GM12878 (cell line): Measurements from ENCODE around the gene MIR17HG. TPM values are rescaled to one million over a fixed set of nuclear protein-coding genes. Genes with fewer than 3 reads are reported as not detected.

Experiments
- ATAC-seq: fragments of 200-7000 bp; cut with Tn5 transposase; 3 replicates; pipeline ENCODE4 v1.9.1; 2020; ENCODE audit warnings: mild to moderate bottlenecking, moderate library complexity
- BruUV-seq: library from RNA; stranded (reverse); fragments of 400-500 nt; replicated peaks from 2 replicates; lab custom pipeline; 2021; lab: Mats Ljungman, UMichigan
- CTCF ChIA-PET: fragments of 300-600 bp; sonication (Branson Sonifier 250); formaldehyde crosslinking; extraction: SDS; loops from one replicate; lab custom pipeline; 2021; ENCODE audit warnings: inconsistent platforms; lab: Yijun Ruan, JAX
- POLR2A ChIA-PET: fragments of 350-600 bp; formaldehyde crosslinking; extraction: SDS; loops from one replicate; lab custom pipeline; 2021; ENCODE audit warnings: inconsistent platforms; lab: Charles Lee
- RAD21 ChIA-PET: fragments of 300-600 bp; sonication (Branson Sonifier 250); formaldehyde crosslinking; loops from one replicate; lab custom pipeline; 2023; ENCODE audit warnings: antibody characterized with exemption; ENCODE audit not compliant: unreplicated experiment; lab: Charles Lee
- SMC1A ChIA-PET: fragments of 300-600 bp; sonication (Branson Sonifier 250); formaldehyde crosslinking; loops from one replicate; lab custom pipeline; 2023; ENCODE audit not compliant: unreplicated experiment, uncharacterized antibody; lab: Charles Lee
- DNase-seq: peaks from one replicate; pipeline ENCODE4 v3.0.0-alpha.2; 2011; ENCODE audit warnings: low read depth, low spot score
- FAIRE-seq: peaks from 3 replicates; lab custom pipeline; 2011; peaks lifted over from hg19 to GRCh38; lab: Jason Lieb, UNC
- H2AFZ ChIP-seq: 2 replicates; pipeline ENCODE4 v1.6.0; 2011; ENCODE audit warnings: low read depth, low read length, control low read depth; ENCODE audit not compliant: control insufficient read depth
- H3K27ac ChIP-seq: 2 replicates; pipeline ENCODE4 v1.5.1; 2011; ENCODE audit warnings: control low read depth; ENCODE audit not compliant: control insufficient read depth, insufficient read depth
- H3K27me3 ChIP-seq, 2 experiments: replicated peaks in 1 of 2; 2 replicates each; pipeline versions ENCODE4 v1.6.0 to v1.6.1; 2011; ENCODE audit warnings: low read length in 1 of 2; ENCODE audit not compliant: control insufficient read depth in 2 of 2, insufficient read depth in 2 of 2
- H3K36me3 ChIP-seq, 2 experiments: 2 replicates each; pipeline ENCODE4 v1.5.1; 2011; ENCODE audit warnings: low read length in 1 of 2; ENCODE audit not compliant: control insufficient read depth in 2 of 2, insufficient read depth in 2 of 2
- H3K4me1 ChIP-seq: 2 replicates; pipeline ENCODE4 v1.6.1; 2011; ENCODE audit warnings: mild to moderate bottlenecking, low read length, moderate library complexity, mixed read lengths; ENCODE audit not compliant: control insufficient read depth, insufficient read depth
- H3K4me2 ChIP-seq: 2 replicates; pipeline ENCODE4 v1.6.0; 2011; ENCODE audit warnings: control low read depth; ENCODE audit not compliant: control insufficient read depth, insufficient read depth
- H3K4me3 ChIP-seq: fragments of 200-600 bp; sonication (generic); 2 replicates; pipeline ENCODE4 v1.5.1; 2016
- H3K79me2 ChIP-seq: 2 replicates; pipeline ENCODE4 v1.6.0; 2011; ENCODE audit warnings: low read length; ENCODE audit not compliant: control insufficient read depth, insufficient read depth
- H3K9ac ChIP-seq: 2 replicates; pipeline ENCODE4 v1.8.0; 2011; ENCODE audit warnings: low read length, control low read depth, mixed read lengths; ENCODE audit not compliant: control insufficient read depth, insufficient read depth
- H3K9me3 ChIP-seq: replicated peaks from 3 replicates; pipeline ENCODE4 v1.5.1; 2011; ENCODE audit warnings: mild to moderate bottlenecking, low read length; ENCODE audit not compliant: control insufficient read depth, insufficient read depth
- H4K20me1 ChIP-seq: 2 replicates; pipeline ENCODE4 v1.6.0; 2011; ENCODE audit not compliant: control insufficient read depth, insufficient read depth
- CTCF ChIP-seq, 3 experiments: IDR thresholded peaks in 2 of 3; conservative IDR thresholded peaks in 1 of 3; 2 replicates each; pipeline ENCODE4 v1.5.1; 2011; ENCODE audit warnings: low read depth in 3 of 3, low read length in 3 of 3, mild to moderate bottlenecking in 3 of 3, control low read depth in 2 of 3, moderate library complexity in 2 of 3, inconsistent platforms in 1 of 3, mixed read lengths in 1 of 3; ENCODE audit not compliant: control insufficient read depth in 2 of 3, insufficient read depth in 1 of 3; ENCODE audit errors: extremely low read depth in 1 of 3
- MTA2 ChIP-seq: fragments of 450-650 bp; IDR thresholded peaks from 2 replicates; pipeline ENCODE4 v1.6.1; 2016; ENCODE audit warnings: low read depth, mild to moderate bottlenecking, moderate library complexity
- NFYB ChIP-seq: IDR thresholded peaks from 2 replicates; pipeline ENCODE4 v1.6.1; 2011; ENCODE audit warnings: low read depth, mild to moderate bottlenecking, low read length, improper control_type of control experiment, moderate library complexity; ENCODE audit not compliant: insufficient read depth
- RAD21 ChIP-seq: IDR thresholded peaks from 2 replicates; pipeline ENCODE4 v1.6.1; 2011; ENCODE audit warnings: mild to moderate bottlenecking, low read depth, low read length, moderate library complexity; ENCODE audit not compliant: insufficient read depth
- RUNX3 ChIP-seq: IDR thresholded peaks from 2 replicates; pipeline ENCODE4 v1.6.1; 2012; ENCODE audit warnings: low read length, inconsistent platforms
- SMC3 ChIP-seq: IDR thresholded peaks from 2 replicates; pipeline ENCODE4 v1.6.1; 2011; ENCODE audit warnings: low read length, improper control_type of control experiment, borderline replicate concordance
- whole genome bisulfite sequencing: methylation state at CpG from one replicate; pipeline ENCODE4 v1.1.6; 2016; ENCODE audit warnings: low lambda C conversion rate; ENCODE audit not compliant: insufficient replicate concordance, insufficient coverage; ENCODE audit errors: missing lambda C conversion rate; 5-methylcytosine and 5-hydroxymethylcytosine counted together
- in situ Hi-C: fragments of 300-500 bp; cut with MboI; formaldehyde crosslinking; loops from 9 replicates; pipeline ENCODE4 v1.14.3; 2018; ENCODE audit warnings: mixed read lengths
- intact Hi-C: fragments of 100-400 bp; cut with micrococcal nuclease; formaldehyde crosslinking; loops from one replicate; pipeline ENCODE4 v1.14.2; 2022; ENCODE audit not compliant: unreplicated experiment
- polyA plus RNA-seq, 11 experiments: library from polyadenylated mRNA; depleted of rRNA in 4 of 11; unstranded in 6 of 11; stranded (reverse) in 5 of 11; fragments of >200 nt; fragmentation: Nextera tagmentation in 4 of 11; fragmentation: Illumina TruSeq in 1 of 11; extraction: Ambion mirVana in 4 of 11; extraction: Trizol in 1 of 11; gene quantifications; 1 replicate in 1 of 11; 2 replicates in 10 of 11; pipeline versions ENCODE4 v1.2.1 to v1.2.3, GENCODE V29; 2011 to 2016; ENCODE audit warnings: inconsistent platforms in 2 of 11, missing spikeins in 2 of 11, low read depth in 1 of 11
- total RNA-seq, 4 experiments: library from RNA; depleted of rRNA in 3 of 4; stranded (reverse); fragments of >200 nt in 3 of 4; fragmentation: Illumina TruSeq in 1 of 4; extraction: Trizol in 1 of 4; gene quantifications; 2 replicates each; pipeline versions ENCODE4 v1.2.1 to v1.2.3, GENCODE V29; 2013 to 2021

Gene MIR17HG
- total and polyA plus RNA-seq, 10 of the 15 experiments (the other 5 are each of a cell fraction or from before 2014, with no cell fraction given): 4.4 to 37.7 (median 15.1) TPM

GRCh38 chr13:91375116-91375729 lies 27.7 kb downstream of the MIR17HG start:
- no peak overlapping the region for H3K4me2 ChIP-seq
- no peaks in the 10 kb centered on the region for H3K36me3 ChIP-seq
- intact Hi-C loops (loop anchor here (2.0 to 10.0 kb wide), 2 partner anchors 270 to 350 kb away; no protein-coding TSS in a partner anchor), in situ Hi-C loops (loop anchor here (5.0 kb wide), 1 partner anchor 342 kb away; no protein-coding TSS in a partner anchor)
- H4K20me1 ChIP-seq: no peaks in the 10 kb centered on the region
- ChIA-PET RAD21 (interaction anchor here (4.6 kb wide), 1 partner anchor 31 kb away, joined by 28 read pairs; no protein-coding TSS in a partner anchor), SMC1A (interaction anchor here (1.1 to 4.4 kb wide), 8 partner anchors 17 to 349 kb away, joined by 3 to 50 read pairs (median 8); no protein-coding TSS in a partner anchor), POLR2A (no interaction called here), CTCF (interaction anchor here (1.1 to 7.1 kb wide), 18 partner anchors 8 to 368 kb away, joined by 3 to 63 read pairs (median 5); no protein-coding TSS in a partner anchor)
- BruUV-seq: no TSS peak
- DNase-seq (no peak), ATAC-seq (peak; percentile 99), FAIRE-seq (peak; percentile 96)
- no peaks in the 10 kb centered on the region for H3K4me1 ChIP-seq
- H3K4me3 ChIP-seq: no peak overlapping the region
- H3K9ac ChIP-seq: no peak overlapping the region
- no peaks in the 10 kb centered on the region for H3K27me3 ChIP-seq
- no peaks in the 10 kb centered on the region for H3K79me2 ChIP-seq
- TF ChIP-seq SMC3 (peak; percentile 62; the same call in 1 of the 2 replicates), MTA2 (no peak), NFYB (no peak), RAD21 (peak; percentile 70), RUNX3 (peak; percentile 64), CTCF (IDR thresholded peaks at IDR 0.05 in 2 of 3, conservative IDR thresholded peaks at IDR 0.05 in 1 of 3; ENCODE audit: control insufficient read depth in 2 of 3, extremely low read depth in 1 of 3, insufficient read depth in 1 of 3, low read depth in 3 of 3, low read length in 3 of 3) (peak; percentile 61 to 70 (median 68); a peak in 5 of 6 replicates)
- H2AFZ ChIP-seq: peak overlapping the region; percentile 55
- no peak overlapping the region for H3K27ac ChIP-seq
- no peaks in the 10 kb centered on the region for H3K9me3 ChIP-seq
- 71% methylated on average over 4 of the region's 4 CpGs for WGBS
